ENCODE results near the gene LAMTOR5. TPM values are rescaled to one million over a fixed set of nuclear protein-coding genes. Genes with fewer than 3 reads are reported as not detected.

Gene LAMTOR5
- total and polyA plus RNA-seq, 2 of the 13 experiments (the other 11 are each of a cell fraction or from before 2014, with no cell fraction given), result 96.7 to 400 TPM

DNA sequence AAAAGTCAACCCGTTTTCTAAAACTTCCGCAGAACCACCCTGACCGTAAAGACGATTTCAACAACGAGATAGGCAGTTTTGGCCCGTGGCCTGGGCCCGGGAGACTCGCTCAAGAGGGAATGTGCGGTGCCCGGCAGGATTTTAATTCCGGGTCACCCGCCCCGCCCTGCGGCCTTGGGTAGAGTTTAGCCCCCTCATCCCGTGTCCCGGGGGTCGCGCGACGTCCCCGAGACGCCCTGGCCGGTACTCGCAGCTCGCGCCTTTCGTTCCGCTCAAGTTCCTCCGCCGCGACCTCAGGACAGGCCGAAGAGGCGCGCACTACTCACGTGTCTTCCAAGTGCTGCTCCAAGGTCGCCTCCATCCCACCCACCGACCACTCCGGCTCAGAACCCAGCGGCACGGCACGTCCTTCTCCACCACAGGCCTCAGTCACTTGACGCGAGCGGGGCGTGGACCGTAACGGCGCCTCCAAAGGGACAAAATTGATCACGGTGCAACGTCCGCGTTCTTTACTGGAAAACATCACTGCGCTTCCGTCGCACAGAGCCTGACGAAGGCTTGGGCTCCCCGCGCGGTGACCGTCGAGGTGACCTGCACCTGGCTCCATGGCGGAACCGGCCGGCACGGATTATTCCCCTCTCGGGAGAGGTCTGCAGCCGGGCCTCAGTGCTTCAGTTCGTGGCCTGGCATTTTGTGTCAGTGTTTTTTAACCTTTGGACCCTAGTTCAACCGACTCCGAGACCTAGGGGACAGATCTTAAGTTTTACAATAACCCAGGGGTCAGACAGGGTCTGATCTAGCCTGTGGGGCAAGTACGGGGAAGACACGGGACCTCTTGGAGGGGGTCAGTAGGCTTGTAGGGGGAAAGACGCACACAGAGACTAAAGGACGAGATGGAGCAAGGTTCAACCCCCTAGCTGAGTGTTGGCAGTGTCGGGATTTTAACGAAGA, at the start of gene LAMTOR5 (continued):
- TF ChIP-seq ZNF333 (CRISPR knock-in tag; IDR thresholded peaks at IDR 0.05; ENCODE audit: borderline replicate concordance) (no peak; the same call in 1 of the 2 replicates), ZFP82 (CRISPR knock-in tag; IDR thresholded peaks at IDR 0.05; ENCODE audit: borderline replicate concordance) (no peak), RXRA (CRISPR knock-in tag; IDR thresholded peaks at IDR 0.05) (peak; percentile 88; the same call in 1 of the 2 replicates), EZH2 (conservative IDR thresholded peaks at IDR 0.05; ENCODE audit: low read depth, low read length) (no peak), ZFYVE20 (CRISPR knock-in tag; IDR thresholded peaks at IDR 0.05; ENCODE audit: borderline replicate concordance, low read depth) (0 out of 2 replicates have a peak, but pooled peaks have one; percentile 53), PHB2 (IDR thresholded peaks at IDR 0.05; ENCODE audit: partially characterized antibody) (no peak), TFAP4 (IDR thresholded peaks at IDR 0.05; ENCODE audit: borderline replicate concordance, low read depth) (peak; percentile 17; the same call in 1 of the 2 replicates), HDAC6 (IDR thresholded peaks at IDR 0.05; ENCODE audit: low read depth, low read length) (no peak), ZSCAN9 (CRISPR knock-in tag; IDR thresholded peaks at IDR 0.05; ENCODE audit: borderline replicate concordance) (peak; percentile 82), SSRP1 (CRISPR knock-in tag; IDR thresholded peaks at IDR 0.05) (0 out of 2 replicates have a peak, but pooled peaks have one; percentile 28), CENPX (CRISPR knock-in tag; IDR thresholded peaks at IDR 0.05) (no peak), DMAP1 (CRISPR knock-in tag; IDR thresholded peaks at IDR 0.05) (peak; percentile 99), ZNF543 (CRISPR knock-in tag; IDR thresholded peaks at IDR 0.05) (peak; percentile 91), NFE2L2 (IDR thresholded peaks at IDR 0.05; ENCODE audit: low read length) (no peak), NFKBIZ (CRISPR knock-in tag; IDR thresholded peaks at IDR 0.05) (0 out of 2 replicates have a peak, but pooled peaks have one; percentile 48), ZNF230 (CRISPR knock-in tag; IDR thresholded peaks at IDR 0.05) (peak; percentile 91; the same call in 1 of the 2 replicates), ZNF550 (CRISPR knock-in tag; IDR thresholded peaks at IDR 0.05; ENCODE audit: borderline replicate concordance) (no peak; the same call in 1 of the 2 replicates), ZNF557 (CRISPR knock-in tag; IDR thresholded peaks at IDR 0.05) (peak; percentile 89), PRPF4 (IDR thresholded peaks at IDR 0.05; ENCODE audit: low read depth, low read length, poor library complexity, severe bottlenecking) (no peak), MAF1 (CRISPR knock-in tag; IDR thresholded peaks at IDR 0.05; ENCODE audit: borderline replicate concordance) (peak; percentile 90; the same call in 1 of the 2 replicates), SALL1 (CRISPR knock-in tag; IDR thresholded peaks at IDR 0.05) (peak; percentile 92), MNT (IDR thresholded peaks at IDR 0.05) (0 out of 2 replicates have a peak, but pooled peaks have one; percentile 43), GZF1 (CRISPR knock-in tag; IDR thresholded peaks at IDR 0.05) (no peak)
- TF ChIP-seq, protein P1, sequence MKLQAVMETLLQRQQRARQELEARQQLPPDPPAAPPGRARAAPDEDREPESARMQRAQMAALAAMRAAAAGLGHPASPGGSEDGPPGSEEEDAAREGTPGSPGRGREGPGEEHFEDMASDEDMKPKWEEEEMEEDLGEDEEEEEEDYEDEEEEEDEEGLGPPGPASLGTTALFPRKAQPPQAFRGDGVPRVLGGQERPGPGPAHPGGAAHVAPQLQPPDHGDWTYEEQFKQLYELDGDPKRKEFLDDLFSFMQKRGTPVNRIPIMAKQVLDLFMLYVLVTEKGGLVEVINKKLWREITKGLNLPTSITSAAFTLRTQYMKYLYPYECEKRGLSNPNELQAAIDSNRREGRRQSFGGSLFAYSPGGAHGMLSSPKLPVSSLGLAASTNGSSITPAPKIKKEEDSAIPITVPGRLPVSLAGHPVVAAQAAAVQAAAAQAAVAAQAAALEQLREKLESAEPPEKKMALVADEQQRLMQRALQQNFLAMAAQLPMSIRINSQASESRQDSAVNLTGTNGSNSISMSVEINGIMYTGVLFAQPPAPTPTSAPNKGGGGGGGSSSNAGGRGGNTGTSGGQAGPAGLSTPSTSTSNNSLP (IDR thresholded peaks at IDR 0.05; ENCODE audit: low read depth, low read length), result no peak
- TF ChIP-seq, protein P2, sequence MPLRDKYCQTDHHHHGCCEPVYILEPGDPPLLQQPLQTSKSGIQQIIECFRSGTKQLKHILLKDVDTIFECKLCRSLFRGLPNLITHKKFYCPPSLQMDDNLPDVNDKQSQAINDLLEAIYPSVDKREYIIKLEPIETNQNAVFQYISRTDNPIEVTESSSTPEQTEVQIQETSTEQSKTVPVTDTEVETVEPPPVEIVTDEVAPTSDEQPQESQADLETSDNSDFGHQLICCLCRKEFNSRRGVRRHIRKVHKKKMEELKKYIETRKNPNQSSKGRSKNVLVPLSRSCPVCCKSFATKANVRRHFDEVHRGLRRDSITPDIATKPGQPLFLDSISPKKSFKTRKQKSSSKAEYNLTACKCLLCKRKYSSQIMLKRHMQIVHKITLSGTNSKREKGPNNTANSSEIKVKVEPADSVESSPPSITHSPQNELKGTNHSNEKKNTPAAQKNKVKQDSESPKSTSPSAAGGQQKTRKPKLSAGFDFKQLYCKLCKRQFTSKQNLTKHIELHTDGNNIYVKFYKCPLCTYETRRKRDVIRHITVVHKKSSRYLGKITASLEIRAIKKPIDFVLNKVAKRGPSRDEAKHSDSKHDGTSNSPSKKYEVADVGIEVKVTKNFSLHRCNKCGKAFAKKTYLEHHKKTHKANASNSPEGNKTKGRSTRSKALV (CRISPR knock-in tag; IDR thresholded peaks at IDR 0.05), result peak; percentile 64; the same call in 1 of the 2 replicates

Data from HepG2 (cell line).